OCI-LY1 (cell line): ENCODE measurements around the gene PTPA.

Source experiments
- EZH2 ChIP-seq: fragments of 200-600 bp; sonication (generic), shearing (Covaris generic); IDR thresholded peaks from 2 replicates; pipeline ENCODE4 v1.8.0; 2017; ENCODE audit warnings: borderline replicate concordance, mixed run types, mild to moderate bottlenecking, antibody characterized with exemption, low read length, moderate library complexity, mixed read lengths
- TF ChIP-seq, protein P1 (sequence below): fragments of 200-600 bp; sonication (generic), shearing (Covaris generic); IDR thresholded peaks from 2 replicates; pipeline ENCODE4 v1.5.1; 2017; ENCODE audit warnings: mild to moderate bottlenecking, antibody characterized with exemption, low read length, moderate library complexity, mixed read lengths

DNA sequence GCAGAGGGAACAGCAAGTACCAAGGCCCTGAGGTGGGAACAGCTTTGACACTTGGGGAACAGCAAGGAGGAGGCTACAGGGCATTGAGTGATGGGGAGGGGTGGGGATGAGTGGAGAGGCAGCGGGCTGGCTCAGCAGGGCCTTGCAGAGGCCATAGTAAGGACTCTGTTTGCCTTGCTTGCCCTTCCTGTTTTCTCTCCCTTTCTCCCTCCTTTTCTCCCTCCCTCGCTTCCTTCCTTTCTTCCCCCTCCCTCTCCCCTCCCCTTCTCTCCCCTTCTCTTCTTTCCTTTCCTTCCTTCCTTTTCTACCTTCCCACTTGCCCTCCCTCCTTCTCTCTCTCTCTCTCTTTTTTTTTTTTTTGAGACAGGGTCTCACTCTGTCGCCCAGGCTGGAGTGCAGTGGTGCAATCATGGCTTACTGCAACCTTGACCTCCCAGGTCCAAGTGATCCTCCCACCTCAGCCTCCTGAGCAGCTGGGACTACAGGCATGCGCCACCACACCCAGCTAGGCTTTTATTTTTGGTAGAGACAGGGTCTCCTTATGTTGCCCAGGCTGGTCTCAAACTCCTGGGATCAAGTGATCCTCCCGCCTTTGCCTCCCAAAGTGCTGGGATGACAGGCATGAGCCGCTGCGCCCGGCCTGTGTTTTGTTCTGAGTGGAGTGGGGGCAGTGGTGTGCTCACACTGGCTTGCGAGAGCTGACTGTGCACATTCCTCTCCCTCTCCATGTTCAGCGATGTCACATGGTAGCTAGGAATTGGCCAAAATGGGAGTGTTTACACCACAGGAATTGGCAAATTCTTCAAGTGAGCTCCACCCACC lies 49.7 kb downstream of the PTPA start:
- TF ChIP-seq, protein P1, sequence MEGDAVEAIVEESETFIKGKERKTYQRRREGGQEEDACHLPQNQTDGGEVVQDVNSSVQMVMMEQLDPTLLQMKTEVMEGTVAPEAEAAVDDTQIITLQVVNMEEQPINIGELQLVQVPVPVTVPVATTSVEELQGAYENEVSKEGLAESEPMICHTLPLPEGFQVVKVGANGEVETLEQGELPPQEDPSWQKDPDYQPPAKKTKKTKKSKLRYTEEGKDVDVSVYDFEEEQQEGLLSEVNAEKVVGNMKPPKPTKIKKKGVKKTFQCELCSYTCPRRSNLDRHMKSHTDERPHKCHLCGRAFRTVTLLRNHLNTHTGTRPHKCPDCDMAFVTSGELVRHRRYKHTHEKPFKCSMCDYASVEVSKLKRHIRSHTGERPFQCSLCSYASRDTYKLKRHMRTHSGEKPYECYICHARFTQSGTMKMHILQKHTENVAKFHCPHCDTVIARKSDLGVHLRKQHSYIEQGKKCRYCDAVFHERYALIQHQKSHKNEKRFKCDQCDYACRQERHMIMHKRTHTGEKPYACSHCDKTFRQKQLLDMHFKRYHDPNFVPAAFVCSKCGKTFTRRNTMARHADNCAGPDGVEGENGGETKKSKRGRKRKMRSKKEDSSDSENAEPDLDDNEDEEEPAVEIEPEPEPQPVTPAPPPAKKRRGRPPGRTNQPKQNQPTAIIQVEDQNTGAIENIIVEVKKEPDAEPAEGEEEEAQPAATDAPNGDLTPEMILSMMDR = no peak
- TF ChIP-seq EZH2 = no peak
